GM12872 (cell line): ENCODE measurements around the gene CSF1.

ENCODE experiments used
- TF ChIP-seq, protein P1 (sequence below): IDR thresholded peaks from 3 replicates; pipeline ENCODE4 v1.5.1; 2011; ENCODE audit warnings: low read depth, mild to moderate bottlenecking, low read length, moderate library complexity; ENCODE audit not compliant: insufficient read depth

CSF1 gene

DNA sequence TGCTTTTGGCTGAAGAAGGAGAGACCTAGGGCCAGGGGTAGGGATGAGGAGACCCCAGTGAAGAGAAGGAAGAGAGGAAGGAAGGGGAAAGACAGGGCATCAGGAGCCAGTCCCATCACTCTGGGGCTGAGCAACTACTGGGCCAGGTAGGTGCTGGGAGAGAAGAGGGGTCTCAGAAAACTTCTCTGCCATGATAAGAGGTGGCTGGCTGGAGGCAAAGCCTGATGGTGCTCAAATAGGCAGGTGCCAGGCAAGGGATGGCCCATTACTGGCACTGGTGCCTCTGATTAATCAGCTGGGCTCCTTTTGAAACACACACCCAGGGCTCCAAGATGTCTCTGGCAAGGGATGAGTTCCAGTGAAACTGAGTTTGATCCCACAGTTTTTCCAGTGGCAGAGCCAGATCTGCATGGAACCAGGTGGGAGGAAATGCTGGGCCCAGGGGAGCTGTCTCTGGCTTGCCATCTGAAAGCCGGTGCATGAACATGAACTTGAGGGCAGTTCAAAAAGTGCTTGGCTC, 2.8 kb downstream of the CSF1 start:
- TF ChIP-seq, protein P1, sequence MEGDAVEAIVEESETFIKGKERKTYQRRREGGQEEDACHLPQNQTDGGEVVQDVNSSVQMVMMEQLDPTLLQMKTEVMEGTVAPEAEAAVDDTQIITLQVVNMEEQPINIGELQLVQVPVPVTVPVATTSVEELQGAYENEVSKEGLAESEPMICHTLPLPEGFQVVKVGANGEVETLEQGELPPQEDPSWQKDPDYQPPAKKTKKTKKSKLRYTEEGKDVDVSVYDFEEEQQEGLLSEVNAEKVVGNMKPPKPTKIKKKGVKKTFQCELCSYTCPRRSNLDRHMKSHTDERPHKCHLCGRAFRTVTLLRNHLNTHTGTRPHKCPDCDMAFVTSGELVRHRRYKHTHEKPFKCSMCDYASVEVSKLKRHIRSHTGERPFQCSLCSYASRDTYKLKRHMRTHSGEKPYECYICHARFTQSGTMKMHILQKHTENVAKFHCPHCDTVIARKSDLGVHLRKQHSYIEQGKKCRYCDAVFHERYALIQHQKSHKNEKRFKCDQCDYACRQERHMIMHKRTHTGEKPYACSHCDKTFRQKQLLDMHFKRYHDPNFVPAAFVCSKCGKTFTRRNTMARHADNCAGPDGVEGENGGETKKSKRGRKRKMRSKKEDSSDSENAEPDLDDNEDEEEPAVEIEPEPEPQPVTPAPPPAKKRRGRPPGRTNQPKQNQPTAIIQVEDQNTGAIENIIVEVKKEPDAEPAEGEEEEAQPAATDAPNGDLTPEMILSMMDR: no peak

DNA sequence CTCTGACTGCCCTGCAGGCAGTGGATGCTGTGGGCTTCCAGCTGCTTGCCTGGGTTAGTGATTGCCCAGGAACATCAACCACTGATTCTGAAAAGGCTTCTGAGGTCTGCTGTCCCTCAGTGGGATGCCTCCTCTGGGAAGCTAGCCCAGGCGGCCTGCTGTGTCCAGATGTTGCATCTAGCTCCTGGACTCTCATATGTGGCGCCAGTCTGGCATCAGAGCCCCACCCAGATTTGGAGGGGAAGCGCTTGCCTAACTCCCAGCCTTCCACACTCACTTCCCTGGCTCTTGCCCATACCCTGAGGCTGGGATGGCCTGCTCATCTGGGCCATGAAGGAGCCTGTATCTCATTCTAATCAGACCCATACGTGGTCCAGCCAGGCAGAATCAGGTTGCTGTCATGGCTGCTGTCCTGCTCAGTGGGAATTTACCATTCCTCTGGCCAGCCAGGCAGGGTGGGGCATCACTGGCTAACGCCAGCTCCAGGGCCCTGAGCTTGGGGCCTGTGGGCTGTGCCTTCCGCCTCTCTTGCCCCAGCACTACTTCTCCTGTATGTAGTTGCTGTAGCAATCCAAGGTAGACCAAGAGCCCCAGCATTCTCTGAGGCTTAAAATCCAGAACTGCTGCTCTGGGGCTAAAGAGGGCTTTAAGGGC, 4.1 kb downstream of the CSF1 start:
- TF ChIP-seq, protein P1: no peak

DNA sequence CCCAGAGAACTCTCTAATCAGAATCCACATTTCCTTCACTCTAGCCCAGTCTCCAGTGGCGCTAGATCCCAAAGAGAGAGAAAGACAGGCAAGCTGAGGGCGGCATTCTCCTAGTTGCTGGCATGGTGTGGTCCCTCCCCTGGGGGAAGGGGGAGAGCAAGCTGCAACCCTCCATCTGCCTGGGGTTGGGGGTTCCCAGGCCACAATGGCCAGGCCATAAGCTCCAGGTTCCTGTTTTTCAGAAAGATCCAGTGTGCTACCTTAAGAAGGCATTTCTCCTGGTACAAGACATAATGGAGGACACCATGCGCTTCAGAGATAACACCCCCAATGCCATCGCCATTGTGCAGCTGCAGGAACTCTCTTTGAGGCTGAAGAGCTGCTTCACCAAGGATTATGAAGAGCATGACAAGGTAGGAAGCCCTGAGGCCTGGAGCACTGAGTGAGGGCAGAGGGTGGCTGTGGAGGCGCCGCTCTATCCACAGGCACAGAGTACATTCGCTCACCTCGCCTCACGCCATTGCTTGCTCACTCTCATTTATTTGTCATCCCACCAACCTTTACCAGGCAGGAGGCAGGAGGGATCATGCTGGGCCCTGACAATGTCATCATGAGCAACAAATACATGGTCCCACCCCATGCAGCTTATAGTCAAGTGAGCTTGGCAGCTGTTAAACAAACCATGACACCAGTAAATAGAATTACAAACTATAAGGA, 6.6 kb downstream of the CSF1 start:
- TF ChIP-seq, protein P1: no peak

DNA sequence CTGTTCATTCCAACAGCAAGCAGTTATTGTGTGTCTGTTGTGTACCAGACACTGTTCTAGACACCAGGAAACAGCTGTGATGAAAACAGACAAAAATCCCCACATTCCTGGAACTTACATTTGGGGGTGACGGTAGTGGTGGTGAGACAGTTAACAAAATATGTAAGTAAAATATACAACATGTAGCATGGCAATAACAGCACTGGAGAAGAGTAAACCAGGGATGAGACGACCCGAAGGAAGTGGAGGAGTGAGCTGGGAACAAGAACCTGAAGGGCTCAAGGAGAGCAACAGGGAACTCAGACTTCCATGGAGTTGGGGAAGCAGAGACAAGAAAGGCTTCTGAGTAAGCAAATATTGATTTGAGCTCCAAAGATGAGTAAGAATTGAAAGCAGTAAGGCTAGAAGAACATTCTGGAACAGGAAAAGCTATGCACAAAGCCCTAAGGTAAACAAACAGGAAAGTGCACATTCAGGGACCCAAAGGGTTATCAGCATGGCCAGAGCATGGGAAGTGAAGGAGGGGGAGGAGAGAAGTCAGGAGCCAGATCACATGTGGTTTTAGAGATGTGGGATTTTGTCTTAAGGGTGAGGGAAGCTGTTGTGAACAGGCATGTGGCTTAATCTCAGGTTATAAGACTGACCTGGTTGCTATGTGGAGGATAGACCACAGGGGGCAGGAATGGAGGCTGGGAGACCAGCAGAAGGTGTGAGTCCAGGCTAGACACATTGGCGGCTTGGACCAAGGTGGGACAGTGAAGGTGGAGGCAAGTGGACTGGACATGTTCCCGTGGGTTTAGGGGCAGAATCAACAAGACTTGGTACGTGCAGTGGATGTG, 7.3 kb downstream of the CSF1 start:
- TF ChIP-seq, protein P1: peak; percentile 23; the same call in 1 of the 3 replicates

DNA sequence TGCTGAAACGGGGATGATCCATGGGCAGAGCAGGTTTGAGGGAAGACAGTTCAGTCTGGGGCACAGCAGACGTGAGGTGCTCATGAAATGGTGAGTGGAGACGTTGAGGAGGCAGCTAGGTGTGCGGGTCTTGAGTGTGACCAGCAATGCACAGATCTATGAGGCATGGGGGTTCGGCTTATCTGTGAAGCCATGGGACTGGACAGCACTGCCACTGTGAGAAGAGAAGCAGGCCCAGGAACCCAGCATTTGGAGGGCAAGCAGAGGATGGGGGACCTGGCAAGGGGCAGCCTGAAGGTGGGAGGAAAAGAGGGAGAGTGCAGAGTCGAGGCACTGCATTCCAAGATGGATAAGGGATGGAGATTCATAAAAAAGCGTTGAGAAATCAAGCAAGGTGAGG, 8.0 kb downstream of the CSF1 start:
- TF ChIP-seq, protein P1: no peak

DNA sequence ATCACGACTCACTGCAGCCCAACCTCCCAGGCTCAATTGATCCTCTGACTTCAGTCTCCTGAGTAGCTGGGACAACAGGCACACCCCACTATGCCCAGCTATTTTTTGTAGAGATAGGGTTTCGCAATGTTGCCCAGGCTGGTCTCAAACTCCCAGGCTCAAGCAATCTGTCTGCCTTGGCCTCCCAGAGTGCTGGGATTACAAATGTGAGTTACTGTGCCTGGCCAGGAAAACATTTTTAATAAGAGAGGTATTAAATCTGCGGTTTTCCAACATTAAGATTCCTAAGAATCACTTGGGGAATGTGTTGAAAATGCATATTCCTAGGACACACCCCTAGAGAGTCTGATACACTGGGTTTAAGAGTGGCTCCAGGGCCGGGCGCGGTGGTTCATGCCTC, 8.7 kb downstream of the CSF1 start:
- TF ChIP-seq, protein P1: no peak

DNA sequence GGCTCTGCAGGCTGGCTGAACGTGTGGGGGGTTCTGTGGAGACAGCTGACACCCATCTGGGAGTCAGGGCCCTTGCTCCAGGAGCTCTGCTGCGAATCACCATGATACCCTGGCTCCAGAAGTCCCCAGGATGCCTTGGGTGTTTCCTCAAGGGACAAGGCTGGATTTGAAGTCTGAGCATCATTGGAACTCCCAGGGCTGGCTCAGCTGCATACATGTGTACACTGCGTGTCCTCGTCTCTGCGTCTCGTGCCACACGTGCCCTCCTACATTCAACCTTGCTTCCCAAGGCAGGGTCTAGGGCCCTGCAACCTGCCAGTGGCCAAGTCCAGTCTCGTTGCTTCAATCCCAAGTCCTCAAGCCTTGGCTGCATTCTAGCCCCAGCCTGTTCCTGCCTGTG, 11.7 kb downstream of the CSF1 start:
- TF ChIP-seq, protein P1: no peak
